HL-60/S4 treated with retinoic acid at 250 ng/mL for 4 days and 3 days (cell line): ENCODE measurements around the gene LRRIQ4.

Experiments used
- in situ Hi-C: fragments of 300-500 bp; cut with MboI; formaldehyde crosslinking; loops from 2 replicates; pipeline ENCODE4 v1.7.0; 2022; ENCODE audit warnings: low sequenced_read_pairs

The LRRIQ4 gene

GRCh38 chr3:169850618-169851017 is 37.9 kb downstream of the LRRIQ4 start:
- in situ Hi-C loops, result loop anchor here (25.0 kb wide), 2 partner anchors 187 to 537 kb away; partner anchors contain the start of gene GPR160

GRCh38 chr3:169855514-169855913 is 42.8 kb downstream of the LRRIQ4 start:
- in situ Hi-C loops, result loop anchor here (25.0 kb wide), 2 partner anchors 182 to 532 kb away; partner anchors contain the start of gene GPR160

- in situ Hi-C loops, result loop anchor here (25.0 kb wide), 2 partner anchors 179 to 529 kb away; partner anchors contain the start of gene GPR160
Observed at GRCh38 chr3:169857811-169858210, 45.1 kb downstream of the LRRIQ4 start.

- in situ Hi-C loops, result loop anchor here (25.0 kb wide), 2 partner anchors 175 to 525 kb away; partner anchors contain the start of gene GPR160
Observed at GRCh38 chr3:169861871-169862270, 49.2 kb downstream of the LRRIQ4 start.

GRCh38 chr3:169863458-169863899 is 50.8 kb downstream of the LRRIQ4 start:
- in situ Hi-C loops, result loop anchor here (25.0 kb wide), 2 partner anchors 174 to 524 kb away; partner anchors contain the start of gene GPR160

- in situ Hi-C loops, result loop anchor here (25.0 kb wide), 2 partner anchors 173 to 523 kb away; partner anchors contain the start of gene GPR160
Observed at GRCh38 chr3:169864270-169864669, 51.6 kb downstream of the LRRIQ4 start.

- in situ Hi-C loops, result loop anchor here (25.0 kb wide), 2 partner anchors 172 to 522 kb away; partner anchors contain the start of gene GPR160
Observed at GRCh38 chr3:169865176-169865767, 52.6 kb downstream of the LRRIQ4 start.

- in situ Hi-C loops, result loop anchor here (25.0 kb wide), 2 partner anchors 170 to 520 kb away; partner anchors contain the start of gene GPR160
Observed at GRCh38 chr3:169867584-169868210, 55.0 kb downstream of the LRRIQ4 start.

- in situ Hi-C loops, result loop anchor here (25.0 kb wide), 2 partner anchors 169 to 519 kb away; partner anchors contain the start of gene GPR160
Observed at GRCh38 chr3:169868369-169868768, 55.7 kb downstream of the LRRIQ4 start.

GRCh38 chr3:169869484-169870220 is 57.0 kb downstream of the LRRIQ4 start, which contains the start of gene LRRC31:
LRRC31 (minus strand) TSS chr3:169869935; CDS start chr3:169869807, 128 bp downstream.
- in situ Hi-C loops, result loop anchor here (25.0 kb wide), 2 partner anchors 168 to 518 kb away; partner anchors contain the start of gene GPR160

- in situ Hi-C loops, result loop anchor here (25.0 kb wide), 2 partner anchors 166 to 516 kb away; partner anchors contain the start of gene GPR160
Observed at GRCh38 chr3:169871129-169871886, 58.6 kb downstream of the LRRIQ4 start.

GRCh38 chr3:169879013-169879557 is 66.4 kb downstream of the LRRIQ4 start:
- in situ Hi-C loops, result no loop called here

GRCh38 chr3:169879845-169880575 is 67.3 kb downstream of the LRRIQ4 start:
- in situ Hi-C loops, result no loop called here

GRCh38 chr3:169880576-169881250 is 68.0 kb downstream of the LRRIQ4 start:
- in situ Hi-C loops, result no loop called here

- in situ Hi-C loops, result no loop called here
Observed at GRCh38 chr3:169886671-169887070, 74.0 kb downstream of the LRRIQ4 start.
